ENCODE data around the gene PDCL3.

GRCh38 chr2:100535855-100536254 lies 26.9 kb upstream of the PDCL3 start:
- TF ChIP-seq CTCF (IDR thresholded peaks at IDR 0.05) (no peak), POLR2A (IDR thresholded peaks at IDR 0.05) (no peak)

Measured in ovary (tissue), 3 donors.